Adipocyte (in vitro differentiated cells): Measurements from ENCODE around the gene CLEC2L.
"Not testable (repeated sequence)": the region's sequence is repeated elsewhere in the genome, so short reads cannot be mapped to it uniquely, and the experiment has no call there.

Experiments used
- DNase-seq: peaks from one replicate; pipeline ENCODE4 v3.0.0-alpha.2; 2015; ENCODE audit warnings: low read depth
- H3K27me3 ChIP-seq: replicated peaks from 2 replicates; pipeline ENCODE4 v1.7.0; 2013; ENCODE audit warnings: mild to moderate bottlenecking, low read length, moderate library complexity; ENCODE audit not compliant: control insufficient read depth, insufficient read depth
- H3K36me3 ChIP-seq: 2 replicates; pipeline ENCODE4 v1.7.0; 2013; ENCODE audit warnings: low read length, mild to moderate bottlenecking, moderate library complexity; ENCODE audit not compliant: control insufficient read depth, insufficient read depth, severe bottlenecking
- H3K4me1 ChIP-seq: 2 replicates; pipeline ENCODE4 v1.7.0; 2013; ENCODE audit warnings: mild to moderate bottlenecking, low read length, moderate library complexity; ENCODE audit not compliant: control insufficient read depth, insufficient read depth
- H3K4me3 ChIP-seq: 2 replicates; pipeline ENCODE4 v1.7.0; 2013; ENCODE audit warnings: mild to moderate bottlenecking, low read length, moderate library complexity
- H3K9ac ChIP-seq: 2 replicates; pipeline ENCODE4 v1.7.0; 2013; ENCODE audit warnings: mild to moderate bottlenecking, low read length, moderate library complexity
- H3K9me3 ChIP-seq: 2 replicates; pipeline ENCODE4 v1.7.0; 2013; ENCODE audit warnings: mild to moderate bottlenecking, low read length, moderate library complexity; ENCODE audit not compliant: control insufficient read depth

CLEC2L gene

GRCh38 chr7:139540203-139540602 lies 16.7 kb downstream of the CLEC2L start:
- no peak for DNase-seq
- H3K9ac ChIP-seq = no peak overlapping the region
- peaks cover 39% of the 10 kb centered on the region for H3K27me3 ChIP-seq
- no peaks in the 10 kb centered on the region for H3K9me3 ChIP-seq
- no peak overlapping the region for H3K4me3 ChIP-seq
- H3K4me1 ChIP-seq = peaks cover 12% of the 10 kb centered on the region
- no peaks in the 10 kb centered on the region for H3K36me3 ChIP-seq

GRCh38 chr7:139541600-139542307 lies 18.3 kb downstream of the CLEC2L start:
- Histone ChIP-seq H3K4me1 (peaks cover 12% of the 10 kb centered on the region), H3K9ac (no peak overlapping the region), H3K9me3 (no peaks in the 10 kb centered on the region), H3K27me3 (peaks cover 32% of the 10 kb centered on the region), H3K36me3 (no peaks in the 10 kb centered on the region), H3K4me3 (peak overlapping the region; percentile 30)
- no peak for DNase-seq

- Histone ChIP-seq H3K4me1 (peaks cover 12% of the 10 kb centered on the region), H3K9me3 (no peaks in the 10 kb centered on the region), H3K27me3 (peaks cover 32% of the 10 kb centered on the region), H3K36me3 (no peaks in the 10 kb centered on the region), H3K9ac (no peak overlapping the region), H3K4me3 (peak overlapping the region; percentile 30)
- no peak for DNase-seq
These were observed 19.0 kb downstream of the CLEC2L start for GRCh38 chr7:139542308-139543151.

GRCh38 chr7:139543801-139544603 lies 20.5 kb downstream of the CLEC2L start:
- peaks cover 9% of the 10 kb centered on the region for H3K4me1 ChIP-seq
- no peaks in the 10 kb centered on the region for H3K9me3 ChIP-seq
- no peak overlapping the region for H3K4me3 ChIP-seq
- H3K36me3 ChIP-seq = no peaks in the 10 kb centered on the region
- peaks cover 35% of the 10 kb centered on the region for H3K27me3 ChIP-seq
- DNase-seq = no peak
- no peak overlapping the region for H3K9ac ChIP-seq

GRCh38 chr7:139544645-139545044 lies 21.2 kb downstream of the CLEC2L start:
- Histone ChIP-seq H3K9ac (no peak overlapping the region), H3K4me3 (no peak overlapping the region), H3K4me1 (peaks cover 8% of the 10 kb centered on the region), H3K36me3 (no peaks in the 10 kb centered on the region), H3K9me3 (no peaks in the 10 kb centered on the region), H3K27me3 (peaks cover 34% of the 10 kb centered on the region)
- DNase-seq = no peak

- Histone ChIP-seq H3K9me3 (no peaks in the 10 kb centered on the region), H3K4me3 (no peak overlapping the region), H3K9ac (no peak overlapping the region), H3K27me3 (peaks cover 21% of the 10 kb centered on the region), H3K36me3 (no peaks in the 10 kb centered on the region), H3K4me1 (no peaks in the 10 kb centered on the region)
- no peak for DNase-seq
These were observed 25.0 kb downstream of the CLEC2L start for GRCh38 chr7:139548302-139549028.

- not testable (repeated sequence) for H3K4me1 ChIP-seq, H3K36me3 ChIP-seq, DNase-seq, H3K9me3 ChIP-seq, H3K9ac ChIP-seq, H3K4me3 ChIP-seq, H3K27me3 ChIP-seq
These were observed 30.7 kb downstream of the CLEC2L start for GRCh38 chr7:139553991-139554700.

GRCh38 chr7:139557857-139558581 lies 34.5 kb downstream of the CLEC2L start:
- no peak overlapping the region for H3K9ac ChIP-seq
- DNase-seq = no peak
- no peaks in the 10 kb centered on the region for H3K4me1 ChIP-seq
- no peaks in the 10 kb centered on the region for H3K27me3 ChIP-seq
- no peaks in the 10 kb centered on the region for H3K36me3 ChIP-seq
- no peak overlapping the region for H3K4me3 ChIP-seq
- H3K9me3 ChIP-seq = no peaks in the 10 kb centered on the region

- no peaks in the 10 kb centered on the region for H3K9me3 ChIP-seq
- no peak overlapping the region for H3K4me3 ChIP-seq
- no peaks in the 10 kb centered on the region for H3K27me3 ChIP-seq
- peaks cover 2% of the 10 kb centered on the region for H3K4me1 ChIP-seq
- DNase-seq = no peak
- peaks cover 5% of the 10 kb centered on the region for H3K36me3 ChIP-seq
- no peak overlapping the region for H3K9ac ChIP-seq
These were observed 36.0 kb downstream of the CLEC2L start for GRCh38 chr7:139559364-139560105.
